Measurements from ENCODE around the gene NBPF3.
A peak's percentile ranks its signal among the peaks of the same experiment; 100 is the strongest.

Gene NBPF3

GRCh38 chr1:21514245-21514644 is 74.3 kb downstream of the NBPF3 start:
- H3K79me2 ChIP-seq (ENCODE audit: control insufficient read depth, low read length): no peaks in the 10 kb centered on the region
- no peaks in the 10 kb centered on the region for H3K9me2 ChIP-seq (replicated peaks; ENCODE audit: control insufficient read depth, low read length)
- H3K27ac ChIP-seq (ENCODE audit: low read depth, low read length): no peak overlapping the region
- H3K4me1 ChIP-seq (ENCODE audit: control insufficient read depth, low read length): peaks cover 60% of the 10 kb centered on the region
- H3F3A ChIP-seq (ENCODE audit: control insufficient read depth, insufficient read depth): peaks cover 13% of the 10 kb centered on the region
- peaks cover 7% of the 10 kb centered on the region; the same call in 1 of the 2 replicates for H4K20me1 ChIP-seq (ENCODE audit: control insufficient read depth, insufficient read depth, low read depth, low read length)
- no peak overlapping the region for H3K4me3 ChIP-seq (ENCODE audit: low read length)
- TF ChIP-seq EZH2phosphoT487 (IDR thresholded peaks at IDR 0.05; ENCODE audit: borderline replicate concordance, low read length) (no peak), CTCF (IDR thresholded peaks at IDR 0.05; ENCODE audit: low read depth, low read length, poor library complexity, severe bottlenecking) (no peak)
- peak overlapping the region; percentile 48 for H3K4me2 ChIP-seq (ENCODE audit: low read length)
- H3K27me3 ChIP-seq (ENCODE audit: control insufficient read depth, low read length): peaks cover 82% of the 10 kb centered on the region
- H3K9me3 ChIP-seq (ENCODE audit: control insufficient read depth, insufficient read depth, low read length): no peaks in the 10 kb centered on the region
- H3K36me3 ChIP-seq (ENCODE audit: control insufficient read depth, low read length): no peaks in the 10 kb centered on the region

- H3K4me1 ChIP-seq (ENCODE audit: control insufficient read depth, low read length): peaks cover 63% of the 10 kb centered on the region
- no peaks in the 10 kb centered on the region for H3K9me2 ChIP-seq (replicated peaks; ENCODE audit: control insufficient read depth, low read length)
- peak overlapping the region; percentile 35 for H3K4me2 ChIP-seq (ENCODE audit: low read length)
- H3K4me3 ChIP-seq (ENCODE audit: low read length): no peak overlapping the region
- peaks cover 7% of the 10 kb centered on the region; the same call in 1 of the 2 replicates for H4K20me1 ChIP-seq (ENCODE audit: control insufficient read depth, insufficient read depth, low read depth, low read length)
- no peak overlapping the region for H3K27ac ChIP-seq (ENCODE audit: low read depth, low read length)
- H3K36me3 ChIP-seq (ENCODE audit: control insufficient read depth, low read length): no peaks in the 10 kb centered on the region
- TF ChIP-seq EZH2phosphoT487 (IDR thresholded peaks at IDR 0.05; ENCODE audit: borderline replicate concordance, low read length) (no peak), CTCF (IDR thresholded peaks at IDR 0.05; ENCODE audit: low read depth, low read length, poor library complexity, severe bottlenecking) (no peak)
- peaks cover 77% of the 10 kb centered on the region for H3K27me3 ChIP-seq (ENCODE audit: control insufficient read depth, low read length)
- no peaks in the 10 kb centered on the region for H3K9me3 ChIP-seq (ENCODE audit: control insufficient read depth, insufficient read depth, low read length)
- peaks cover 13% of the 10 kb centered on the region for H3F3A ChIP-seq (ENCODE audit: control insufficient read depth, insufficient read depth)
- H3K79me2 ChIP-seq (ENCODE audit: control insufficient read depth, low read length): no peaks in the 10 kb centered on the region
Measured at GRCh38 chr1:21517161-21517589, 77.2 kb downstream of the NBPF3 start.

GRCh38 chr1:21517660-21518480 is 77.9 kb downstream of the NBPF3 start:
- Histone ChIP-seq H4K20me1 (ENCODE audit: control insufficient read depth, insufficient read depth, low read depth, low read length) (peaks cover 7% of the 10 kb centered on the region; the same call in 1 of the 2 replicates), H3K36me3 (ENCODE audit: control insufficient read depth, low read length) (no peaks in the 10 kb centered on the region), H3K4me1 (ENCODE audit: control insufficient read depth, low read length) (peaks cover 63% of the 10 kb centered on the region), H3K27me3 (ENCODE audit: control insufficient read depth, low read length) (peaks cover 77% of the 10 kb centered on the region), H3K4me2 (ENCODE audit: low read length) (peak overlapping the region; percentile 35), H3K9me3 (ENCODE audit: control insufficient read depth, insufficient read depth, low read length) (no peaks in the 10 kb centered on the region), H3K9me2 (replicated peaks; ENCODE audit: control insufficient read depth, low read length) (no peaks in the 10 kb centered on the region), H3K4me3 (ENCODE audit: low read length) (no peak overlapping the region), H3K27ac (ENCODE audit: low read depth, low read length) (no peak overlapping the region), H3K79me2 (ENCODE audit: control insufficient read depth, low read length) (no peaks in the 10 kb centered on the region), H3F3A (ENCODE audit: control insufficient read depth, insufficient read depth) (peaks cover 13% of the 10 kb centered on the region)
- TF ChIP-seq CTCF (IDR thresholded peaks at IDR 0.05; ENCODE audit: low read depth, low read length, poor library complexity, severe bottlenecking): no peak
- TF ChIP-seq EZH2phosphoT487 (IDR thresholded peaks at IDR 0.05; ENCODE audit: borderline replicate concordance, low read length): no peak

Measured in DOHH2 (cell line).